Activated naive CD8-positive, alpha-beta T cell treated with anti-CD3 and anti-CD28 coated beads, Interleukin-2, amount 50 U/mL, for 16 hours (primary cell): ENCODE data around the gene RAB3A.
A peak's percentile ranks its signal among the peaks of the same experiment; 100 is the strongest.

ENCODE experiments used
- DNase-seq: peaks from one replicate; pipeline ENCODE4 v3.0.0-alpha.2; 2020; ENCODE audit warnings: low read depth, low spot score

The RAB3A gene

DNA sequence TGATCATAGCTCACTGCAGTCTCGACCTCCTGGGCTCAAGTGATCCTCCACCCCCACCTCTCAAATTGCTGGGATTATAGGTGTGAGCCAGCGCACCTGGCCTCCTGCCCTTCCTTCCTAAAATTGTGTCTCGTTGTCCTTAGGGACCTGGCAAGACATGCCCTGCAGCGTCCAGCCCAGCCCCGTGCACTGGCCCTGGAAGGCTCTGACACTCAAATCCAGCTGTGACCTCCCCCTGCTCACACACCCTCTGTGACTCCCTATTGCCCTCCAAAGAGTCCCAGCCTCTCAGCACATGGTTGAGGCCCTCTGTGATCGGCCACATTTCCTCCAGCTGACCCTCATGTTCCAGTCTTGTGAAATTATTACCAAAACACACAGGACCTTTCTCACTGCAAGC, 5.9 kb downstream of the RAB3A start:
- no peak for DNase-seq

DNA sequence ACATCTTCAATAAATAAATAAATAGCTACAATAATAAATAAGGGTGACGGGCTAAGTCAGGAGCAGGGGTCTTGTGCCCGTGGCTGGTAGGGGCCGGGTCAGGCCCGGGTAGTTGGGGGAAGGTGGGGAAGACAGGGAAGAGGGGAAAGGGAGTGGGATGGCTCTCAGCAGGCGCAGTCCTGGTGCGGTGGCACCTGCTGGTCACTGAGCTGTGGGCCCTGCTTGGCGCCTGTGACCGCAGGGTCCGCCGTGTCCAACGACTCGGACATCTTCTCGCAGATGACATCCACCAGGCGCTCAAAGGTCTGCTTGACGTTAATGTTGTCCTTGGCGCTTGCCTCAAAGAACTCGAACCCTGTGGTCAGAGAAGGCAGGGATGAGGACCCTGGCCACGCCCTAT, 6.5 kb downstream of the RAB3A start:
- no peak for DNase-seq

DNA sequence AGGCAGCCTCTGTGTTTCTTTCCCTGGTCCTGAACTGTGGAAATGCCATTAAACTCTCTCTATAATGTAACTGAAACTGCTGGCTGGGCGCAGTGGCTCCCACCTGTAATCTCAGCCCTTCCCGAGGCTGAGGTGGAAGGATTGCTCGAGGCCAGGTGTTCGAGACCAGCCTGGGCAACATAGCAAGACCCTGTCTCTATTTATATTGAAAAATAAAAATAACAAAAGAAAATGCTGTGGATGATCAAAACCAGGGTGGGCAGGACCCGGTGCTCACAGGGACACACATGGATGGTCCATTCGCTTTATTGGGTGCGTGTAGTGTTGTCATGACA, 7.4 kb downstream of the RAB3A start:
- DNase-seq, result no peak

DNA sequence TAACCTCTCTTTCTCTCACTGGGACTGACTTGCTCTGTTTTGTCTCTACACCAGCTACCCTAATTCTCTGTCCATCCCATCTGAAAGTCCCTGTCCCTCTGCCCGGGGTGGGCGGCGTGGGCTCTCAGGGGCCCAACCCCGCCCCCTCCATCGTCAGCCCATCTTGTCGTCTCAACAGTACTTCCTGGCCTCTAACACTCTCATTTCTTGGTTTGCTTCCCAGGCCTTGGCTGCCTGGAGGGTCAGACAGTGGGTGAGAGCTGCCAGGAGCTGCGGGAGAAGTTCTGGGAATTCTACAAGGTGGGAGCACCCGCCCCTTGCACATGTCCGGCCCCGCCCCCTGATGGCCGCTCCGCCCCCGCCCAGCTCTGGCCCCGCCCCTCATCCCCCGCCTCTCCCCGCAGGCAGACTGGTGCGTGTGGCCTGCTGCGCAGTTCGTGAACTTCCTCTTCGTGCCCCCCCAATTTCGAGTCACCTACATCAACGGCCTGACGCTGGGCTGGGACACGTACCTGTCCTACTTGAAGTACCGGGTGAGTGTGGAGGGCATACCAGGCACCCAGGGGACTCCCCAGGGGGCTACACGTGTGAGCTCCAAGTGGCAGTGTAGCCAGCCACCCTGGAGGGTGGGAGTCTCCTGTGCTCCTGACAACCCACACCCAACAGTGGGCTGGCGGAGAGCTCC, 9.1 kb downstream of the RAB3A start:
- no peak for DNase-seq

DNA sequence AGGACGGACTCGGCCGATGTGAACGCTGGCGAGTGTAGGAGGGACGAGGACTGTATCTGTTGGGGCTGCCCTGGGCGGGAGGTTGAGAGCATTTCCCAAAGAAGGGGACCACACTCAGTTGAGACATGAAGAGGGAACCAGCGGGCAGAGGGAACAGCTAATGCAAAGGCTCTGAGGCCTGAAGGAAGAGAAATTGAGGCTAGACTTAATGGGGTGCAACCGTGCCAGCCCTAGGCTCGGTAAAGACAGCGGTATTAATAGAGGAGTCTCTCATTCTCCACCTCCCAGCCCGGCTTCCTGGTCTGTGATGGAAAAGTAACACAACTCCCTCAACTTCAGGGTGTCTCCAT, 9.7 kb downstream of the RAB3A start:
- DNase-seq, result no peak

DNA sequence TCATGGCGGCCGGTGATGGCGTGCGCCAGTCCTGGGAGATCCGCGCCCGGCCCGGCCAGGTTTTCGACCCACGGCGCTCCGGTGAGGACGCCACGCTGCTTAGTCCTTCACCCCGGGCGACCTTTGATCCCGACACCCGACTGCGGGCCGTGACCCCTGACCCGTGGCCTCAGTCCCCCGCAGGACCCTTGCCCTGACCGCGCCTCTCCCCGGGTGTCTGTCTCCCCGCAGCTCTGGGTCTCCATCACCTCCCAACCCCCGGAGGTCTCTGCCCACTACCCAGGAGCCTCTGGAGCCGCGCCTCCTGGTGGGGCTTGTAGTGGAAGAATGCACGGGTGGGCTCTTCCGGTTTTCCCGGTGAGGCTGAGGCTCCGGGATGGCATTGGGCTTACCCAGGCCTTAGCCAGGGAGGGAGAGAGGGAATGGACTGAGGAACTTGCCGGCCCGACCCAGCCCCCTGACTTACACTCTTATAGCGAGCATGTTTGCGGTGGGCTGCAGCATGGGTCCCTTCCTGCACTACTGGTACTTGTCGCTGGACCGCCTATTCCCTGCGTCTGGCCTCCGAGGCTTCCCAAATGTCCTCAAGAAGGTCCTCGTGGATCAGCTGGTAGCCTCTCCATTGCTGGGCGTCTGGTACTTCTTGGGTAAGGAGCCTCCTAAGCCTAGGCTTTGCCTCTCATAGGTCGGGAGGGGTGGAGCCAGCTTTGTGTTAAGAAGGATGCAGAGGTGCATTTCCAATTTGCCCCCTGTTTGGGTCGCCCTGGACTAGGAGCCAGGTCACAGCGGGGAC, 10.3 kb downstream of the RAB3A start:
- DNase-seq, result no peak

DNA sequence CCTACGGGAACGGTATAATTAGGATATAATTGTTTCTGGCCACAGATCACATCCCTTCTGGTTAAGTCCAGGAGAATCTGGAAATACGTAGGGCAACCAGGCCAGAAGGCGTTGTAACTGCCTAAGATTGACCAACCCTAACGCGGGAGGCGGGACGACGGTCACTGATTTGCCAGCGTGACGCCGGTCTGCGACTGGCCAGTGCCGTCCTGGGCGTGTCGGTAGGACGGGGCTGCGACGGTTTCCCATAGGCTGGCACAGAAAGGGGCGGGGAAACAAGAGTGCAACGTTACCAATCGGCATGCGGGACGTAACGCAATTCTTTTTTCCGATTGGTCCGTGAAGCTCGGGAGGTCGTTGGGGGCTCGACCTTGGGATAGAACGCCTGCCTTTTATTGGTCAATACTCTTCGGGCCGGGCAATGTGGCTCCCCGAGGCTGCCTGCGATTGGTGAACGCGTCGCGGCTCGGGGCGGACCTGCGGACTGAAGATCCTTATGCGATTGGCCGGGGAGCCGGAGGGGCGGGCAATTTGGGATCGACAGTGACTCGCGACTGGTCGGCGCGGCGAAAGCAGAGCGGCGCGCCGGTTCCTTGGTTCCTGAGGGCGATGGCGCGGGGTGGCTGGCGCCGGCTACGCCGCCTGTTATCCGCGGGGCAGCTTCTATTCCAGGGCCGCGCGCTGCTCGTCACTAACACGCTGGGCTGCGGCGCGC, 11.0 kb downstream of the RAB3A start, which contains the start of gene MPV17L2:
TSS of gene MPV17L2 (plus strand) at position 546 of the 715 bp plus-strand sequence. CDS start at position 610, 64 bp downstream.
- peak; percentile 95 for DNase-seq

DNA sequence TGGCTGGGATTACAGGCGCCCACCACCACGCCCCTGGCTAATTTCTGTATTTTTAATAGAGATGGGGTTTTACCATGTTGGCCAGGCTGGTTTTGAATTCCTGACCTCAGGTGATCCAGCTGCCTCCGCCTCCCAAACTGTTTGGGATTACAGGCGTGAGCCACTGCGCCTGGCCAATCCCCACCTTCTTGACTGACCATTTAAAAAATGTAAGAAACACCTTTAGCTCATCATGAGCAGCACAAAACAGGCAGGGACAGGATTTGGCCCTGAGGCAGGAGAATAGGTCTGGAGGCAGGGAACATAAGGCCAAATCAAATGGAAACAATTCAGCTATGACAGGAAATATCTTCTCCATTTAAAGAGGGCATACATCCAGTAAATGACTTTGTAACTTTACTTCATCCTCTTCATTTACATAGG, 12.2 kb downstream of the RAB3A start:
- DNase-seq, result no peak

DNA sequence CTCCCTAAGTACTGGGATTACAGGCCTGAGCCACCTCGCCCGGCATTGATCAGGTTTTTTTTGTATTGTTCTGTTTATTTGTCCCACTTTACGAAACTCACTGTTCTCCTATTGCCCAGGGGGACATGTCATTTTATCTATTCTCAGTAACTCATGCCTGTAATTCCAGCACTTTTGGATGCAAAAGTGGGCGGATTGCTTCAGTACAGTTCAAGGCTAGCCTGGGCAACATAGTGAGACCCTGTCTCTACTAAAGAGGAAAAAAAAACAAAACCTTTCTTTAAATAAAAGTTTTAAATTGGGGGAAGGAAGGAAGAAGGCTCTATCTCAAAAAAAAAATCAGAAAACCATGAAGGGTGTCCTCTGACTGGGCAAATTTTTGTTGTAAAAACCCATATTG, 13.6 kb downstream of the RAB3A start:
- no peak for DNase-seq

DNA sequence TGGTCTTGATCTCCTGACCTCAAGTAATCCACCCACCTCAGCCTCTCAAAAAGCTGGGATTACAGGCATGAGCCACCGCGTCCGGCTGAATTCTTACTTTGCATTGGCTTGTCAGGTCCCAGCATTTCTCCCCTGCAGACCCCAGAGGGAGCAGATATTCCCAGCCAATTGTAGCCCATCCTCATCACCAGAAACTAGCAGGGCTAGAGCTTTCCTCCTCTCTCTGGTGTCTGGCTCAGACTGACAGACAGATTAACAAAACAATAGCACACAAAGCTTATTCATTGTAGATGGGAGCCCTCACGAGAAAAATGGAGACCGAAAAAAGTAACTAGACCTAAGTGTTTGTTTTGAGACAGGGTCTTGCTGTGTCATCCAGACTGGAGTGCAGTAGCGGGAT, 18.3 kb downstream of the RAB3A start:
- DNase-seq, result no peak

DNA sequence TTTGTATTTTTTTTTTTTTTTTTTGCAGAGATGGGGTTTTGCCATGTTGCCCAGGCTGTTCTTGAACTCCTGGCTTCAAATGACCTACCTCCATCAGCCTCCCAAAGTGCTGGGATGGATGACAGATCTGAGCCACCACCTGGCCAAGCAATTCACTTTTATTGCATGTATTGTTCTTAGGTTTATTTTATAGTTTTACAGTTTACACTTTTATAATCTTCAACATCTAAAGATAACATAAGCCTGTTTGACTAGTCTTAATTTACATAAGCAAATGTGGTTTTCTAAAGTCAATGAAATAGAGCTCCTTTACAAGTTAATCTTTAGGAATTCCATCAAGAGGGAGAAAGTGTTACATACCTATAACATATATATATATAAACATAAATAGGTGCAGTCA, 20.3 kb downstream of the RAB3A start:
- DNase-seq, result no peak

DNA sequence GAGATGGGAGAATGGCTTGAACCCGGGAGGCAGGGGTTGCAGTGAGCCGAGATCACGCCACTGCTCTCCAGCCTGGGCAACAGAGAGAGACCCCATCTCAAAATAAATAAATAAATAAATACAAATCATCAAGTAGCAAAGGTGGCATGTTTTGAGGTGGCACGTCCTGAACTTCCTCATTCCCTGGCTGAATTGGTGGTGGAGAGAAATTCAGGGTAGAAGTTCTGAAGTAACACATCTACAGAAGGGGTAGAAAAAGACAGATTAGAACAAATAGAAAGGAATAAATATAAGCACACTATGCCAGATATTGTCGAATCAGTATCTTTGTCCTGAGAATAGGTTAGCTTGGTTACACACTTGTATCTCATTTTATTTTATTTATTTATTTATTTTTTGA, 23.9 kb downstream of the RAB3A start:
- DNase-seq, result no peak

DNA sequence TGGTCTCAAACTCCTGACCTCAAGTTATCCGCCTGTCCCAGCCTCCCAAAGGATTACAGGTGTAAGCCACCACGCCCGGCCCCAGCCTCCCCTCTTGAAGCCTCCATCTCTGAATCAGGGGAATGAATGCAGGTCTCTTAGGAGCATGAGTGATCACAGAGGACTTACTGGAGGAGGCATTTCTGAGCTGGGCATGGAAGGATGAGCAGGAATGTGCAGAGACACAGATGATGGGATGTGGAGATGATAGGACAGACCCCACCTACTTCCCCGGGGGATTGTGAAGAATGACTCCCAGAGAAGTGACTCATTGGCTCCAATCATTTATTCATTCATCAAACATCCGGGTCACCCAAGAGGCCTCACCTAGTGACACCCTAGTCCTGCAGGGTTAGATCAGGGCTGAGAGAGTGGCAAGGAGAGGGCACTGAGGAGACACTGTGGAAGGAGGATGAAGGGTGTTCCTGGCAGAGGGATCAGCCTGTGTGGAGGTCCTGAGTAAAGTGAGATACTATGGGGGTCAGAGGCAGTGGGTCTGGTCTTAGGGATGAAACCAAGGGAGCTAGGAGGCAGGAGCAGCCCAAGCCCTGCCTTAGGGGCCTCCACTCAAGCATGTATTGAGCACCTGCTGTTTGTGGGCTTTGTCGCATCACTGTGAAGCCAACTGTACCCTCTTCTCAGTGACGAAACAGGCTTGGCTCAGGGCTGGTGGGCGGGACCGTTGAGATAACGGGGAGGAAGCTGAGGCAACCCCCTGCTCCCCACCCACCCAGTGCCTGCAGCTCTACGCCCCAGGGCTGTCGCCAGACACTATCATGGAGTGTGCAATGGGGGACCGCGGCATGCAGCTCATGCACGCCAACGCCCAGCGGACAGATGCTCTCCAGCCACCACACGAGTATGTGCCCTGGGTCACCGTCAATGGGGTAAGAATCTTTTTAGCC, 27.2 kb downstream of the RAB3A start:
- DNase-seq, result no peak

DNA sequence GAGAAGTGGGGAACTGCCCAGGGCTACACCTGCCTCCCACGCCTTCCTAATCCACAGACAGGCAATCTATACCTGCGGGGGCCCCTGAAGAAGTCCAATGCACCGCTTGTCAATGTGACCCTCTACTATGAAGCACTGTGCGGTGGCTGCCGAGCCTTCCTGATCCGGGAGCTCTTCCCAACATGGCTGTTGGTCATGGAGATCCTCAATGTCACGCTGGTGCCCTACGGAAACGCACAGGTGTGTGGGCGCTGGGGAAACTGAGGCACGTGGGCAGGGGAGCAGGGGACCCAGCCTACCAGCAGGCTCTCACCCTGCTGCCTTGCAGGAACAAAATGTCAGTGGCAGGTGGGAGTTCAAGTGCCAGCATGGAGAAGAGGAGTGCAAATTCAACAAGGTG, 28.9 kb downstream of the RAB3A start:
- DNase-seq, result no peak

DNA sequence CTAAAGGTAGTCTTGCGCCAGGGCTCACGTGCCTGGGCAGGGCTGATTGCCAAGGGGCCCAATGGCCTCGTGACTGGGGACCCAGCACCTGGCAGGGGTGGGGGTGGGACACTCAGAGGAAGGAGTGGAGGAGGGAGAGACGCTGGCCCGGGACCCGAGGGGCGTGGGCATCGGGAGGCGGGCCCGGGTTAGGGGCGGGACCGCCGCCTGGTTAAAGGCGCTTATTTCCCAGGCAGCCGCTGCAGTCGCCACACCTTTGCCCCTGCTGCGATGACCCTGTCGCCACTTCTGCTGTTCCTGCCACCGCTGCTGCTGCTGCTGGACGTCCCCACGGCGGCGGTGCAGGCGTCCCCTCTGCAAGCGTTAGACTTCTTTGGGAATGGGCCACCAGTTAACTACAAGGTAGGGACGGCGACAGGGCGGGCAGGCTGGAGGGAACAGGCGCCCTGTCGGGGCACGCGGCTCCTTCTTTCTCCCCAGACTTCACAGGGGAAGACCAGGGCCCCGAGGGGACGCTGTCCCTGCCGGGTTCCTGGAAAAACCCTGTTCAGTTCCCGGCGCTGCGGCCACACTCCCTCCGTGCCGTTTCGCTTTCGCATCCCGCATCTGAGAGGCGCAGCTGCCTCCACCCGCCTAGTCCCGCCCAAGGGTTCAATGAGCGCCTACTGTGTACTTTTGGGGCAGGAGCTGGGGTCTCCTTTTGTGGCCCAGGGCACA, 30.1 kb downstream of the RAB3A start, which contains the start of gene IFI30:
TSS of gene IFI30 (plus strand) at position 242 of the 717 bp plus-strand sequence. CDS start at position 271, 29 bp downstream.
- DNase-seq, result no peak

DNA sequence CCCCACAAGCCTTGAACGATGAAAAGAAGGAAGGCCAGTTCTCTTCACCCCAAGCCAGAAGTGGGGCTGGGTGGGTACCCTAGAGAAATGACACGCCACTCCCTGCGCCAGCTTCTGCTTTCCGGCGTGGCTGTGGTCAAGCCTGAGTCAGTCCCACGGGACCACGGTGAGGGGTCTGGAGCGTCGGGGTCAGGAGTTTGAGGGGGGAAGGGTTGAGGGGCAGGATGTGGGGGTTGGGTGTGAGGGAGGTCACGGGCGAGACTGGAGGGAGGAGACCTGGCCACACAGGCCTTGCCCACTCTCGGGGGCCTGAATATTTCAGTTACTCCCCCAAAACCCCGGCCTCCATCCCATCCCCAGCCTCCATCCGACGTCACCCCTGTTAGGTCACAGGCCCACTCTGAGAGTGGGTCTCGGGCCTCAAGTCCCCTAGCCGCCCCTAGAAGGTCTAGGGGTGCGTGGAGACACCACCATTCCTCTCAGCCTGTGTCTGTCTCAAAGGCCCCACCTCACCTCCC, 30.7 kb downstream of the RAB3A start:
- no peak for DNase-seq

DNA sequence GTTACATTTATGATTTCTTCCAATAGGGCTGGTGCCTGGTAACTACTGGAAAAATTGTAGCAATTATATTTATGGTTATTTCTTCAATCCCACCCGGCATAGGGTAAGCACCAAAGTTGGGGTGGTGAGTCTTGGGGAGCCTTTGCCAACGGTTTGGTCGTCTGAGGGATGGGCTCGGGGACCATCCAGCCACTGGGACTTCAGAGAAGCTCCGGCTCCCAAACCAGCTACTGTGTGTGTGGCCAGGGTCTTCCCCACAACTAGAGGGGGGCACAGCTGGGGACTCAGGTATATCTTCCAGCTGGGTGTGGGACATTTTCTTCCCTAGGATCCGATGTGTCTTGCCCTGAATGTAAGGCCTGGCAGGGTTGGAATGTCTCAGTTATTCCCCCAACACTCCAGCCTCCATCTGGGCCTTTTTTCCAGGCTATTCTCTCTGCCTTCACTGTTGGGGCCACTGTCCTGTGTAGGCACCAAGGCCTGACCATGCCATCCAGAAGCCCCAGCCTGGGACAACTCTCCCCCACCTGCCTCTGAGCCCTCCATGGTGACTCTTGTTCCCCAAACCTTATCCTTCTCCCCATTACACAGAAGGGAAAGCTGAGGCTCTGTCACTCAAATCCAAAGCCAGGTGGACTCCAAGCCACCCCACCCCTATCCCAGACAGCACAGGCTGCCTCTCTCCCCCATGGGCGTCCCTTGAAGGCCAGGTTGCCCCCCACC, 31.4 kb downstream of the RAB3A start:
- no peak for DNase-seq

DNA sequence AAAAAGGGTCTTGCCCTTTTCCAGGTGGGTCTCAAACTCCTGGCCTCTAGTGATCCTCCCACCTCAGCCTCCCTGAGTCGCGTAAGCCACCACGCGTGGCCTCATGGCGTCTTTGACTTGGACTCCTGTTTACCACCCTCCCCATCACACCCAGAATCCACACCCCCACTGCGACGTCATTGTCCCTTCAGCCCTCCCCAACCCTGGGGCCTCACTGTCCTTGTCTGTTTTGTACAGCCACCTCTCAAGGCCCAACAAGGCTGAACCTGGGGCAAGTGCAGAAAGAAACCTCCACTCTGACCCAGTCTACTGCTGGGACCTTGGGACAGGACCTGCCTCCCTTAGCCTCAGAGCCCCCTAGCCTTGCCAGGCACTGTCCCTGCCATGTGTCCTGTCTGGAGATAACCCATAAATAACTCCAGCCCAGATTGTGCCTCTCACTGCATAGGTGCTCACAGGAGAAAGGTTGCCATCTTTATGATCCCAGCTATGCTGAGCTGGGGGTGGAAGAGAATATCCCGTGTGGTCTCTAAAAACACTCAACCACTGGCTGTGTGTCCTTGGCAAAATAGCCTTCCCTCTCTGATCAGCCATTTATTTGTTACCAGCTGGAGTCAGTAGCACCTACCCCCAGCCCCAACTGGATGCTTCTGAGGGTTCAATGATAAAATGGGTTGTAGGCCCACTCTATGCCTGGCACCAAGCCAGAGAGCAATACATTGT, 32.1 kb downstream of the RAB3A start:
- no peak for DNase-seq

DNA sequence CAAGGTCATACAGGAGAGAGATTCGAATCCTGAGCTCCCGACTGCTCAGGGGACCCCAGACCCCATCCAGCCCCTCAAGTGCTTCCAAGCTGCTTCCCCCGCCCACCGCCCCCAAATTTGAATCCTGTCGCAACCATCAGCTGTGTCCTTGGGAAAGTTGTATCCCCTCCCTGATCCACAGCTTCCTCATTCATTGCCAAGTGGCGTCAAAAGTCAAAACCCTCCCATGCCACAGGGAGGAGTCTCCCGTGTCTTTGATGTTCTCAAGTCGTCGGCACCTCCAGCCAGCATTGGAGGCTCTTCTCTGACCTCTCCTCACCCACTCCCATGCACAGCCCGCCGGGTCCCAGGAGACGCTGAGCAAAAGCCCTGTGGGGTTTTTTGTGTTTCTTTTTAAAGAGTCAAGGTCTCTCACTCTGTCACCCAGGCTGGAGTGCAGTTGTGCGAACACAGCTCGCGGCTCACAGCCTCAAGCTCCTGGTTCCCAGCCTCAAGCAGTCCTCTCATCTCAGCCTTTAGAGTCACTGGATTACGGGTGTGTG, 33.1 kb downstream of the RAB3A start:
- DNase-seq, result no peak
